Panc1 (cell line): Measurements from ENCODE around the gene PCDHA7. TPM values are rescaled to one million over a fixed set of nuclear protein-coding genes. Genes with fewer than 3 reads are reported as not detected.
"Not testable (repeated sequence)": the region's sequence is repeated elsewhere in the genome, so short reads cannot be mapped to it uniquely, and the experiment has no call there.

Source experiments
- ATAC-seq: fragments of 200-7000 bp; cut with Tn5 transposase; 2 replicates; pipeline ENCODE4 v1.9.1; 2020; ENCODE audit warnings: mild to moderate bottlenecking, moderate library complexity
- BruUV-seq: library from RNA; stranded (reverse); fragments of 400-500 nt; replicated peaks from 2 replicates; lab custom pipeline; 2021; lab: Mats Ljungman, UMichigan
- CTCF ChIA-PET: fragments of 300-600 bp; sonication (Branson Sonifier 250); formaldehyde crosslinking; loops from one replicate; lab custom pipeline; 2022; ENCODE audit warnings: antibody characterized with exemption; lab: Charles Lee
- POLR2A ChIA-PET: fragments of 300-600 bp; sonication (Branson Sonifier 250); formaldehyde crosslinking; loops from one replicate; lab custom pipeline; 2022; ENCODE audit warnings: antibody characterized with exemption; lab: Charles Lee
- DNase-seq: peaks from one replicate; pipeline ENCODE4 v3.0.0-alpha.2; 2010; ENCODE audit warnings: low read depth, low spot score
- H3K27ac ChIP-seq: 2 replicates; pipeline ENCODE4 v1.5.1; 2011; ENCODE audit warnings: mild to moderate bottlenecking, low read length, inconsistent platforms
- H3K27me3 ChIP-seq: fragments of 200-500 bp; sonication (Bioruptor generic); 2 replicates; pipeline ENCODE4 v1.6.0; 2014; ENCODE audit warnings: low read length, inconsistent platforms; ENCODE audit not compliant: control insufficient read depth, insufficient read depth
- H3K36me3 ChIP-seq: fragments of 200-500 bp; sonication (Bioruptor generic); 2 replicates; pipeline ENCODE4 v1.5.1; 2014; ENCODE audit warnings: inconsistent platforms, mild to moderate bottlenecking, low read length, moderate library complexity; ENCODE audit not compliant: control insufficient read depth, insufficient read depth
- H3K4me1 ChIP-seq: 2 replicates; pipeline ENCODE4 v1.5.1; 2011; ENCODE audit warnings: inconsistent platforms, mild to moderate bottlenecking, low read length, moderate library complexity; ENCODE audit not compliant: control insufficient read depth, insufficient read depth
- H3K4me3 ChIP-seq, 2 experiments: 2 replicates each; pipeline ENCODE4 v1.5.1; 2011 to 2012; ENCODE audit warnings: low read depth in 2 of 2, low read length in 2 of 2, mild to moderate bottlenecking in 2 of 2, inconsistent platforms in 1 of 2, moderate library complexity in 1 of 2
- H3K9me3 ChIP-seq: fragments of 200-500 bp; sonication (Bioruptor generic); 2 replicates; pipeline ENCODE4 v1.5.1; 2014; ENCODE audit warnings: low read depth, mild to moderate bottlenecking, inconsistent platforms, low read length, moderate library complexity; ENCODE audit not compliant: control insufficient read depth, insufficient read depth
- POLR2AphosphoS5 ChIP-seq: IDR thresholded peaks from 2 replicates; pipeline ENCODE4 v1.6.1; 2012; ENCODE audit warnings: mild to moderate bottlenecking, low read depth, low read length, moderate library complexity
- REST ChIP-seq, 2 experiments: IDR thresholded peaks; 2 replicates each; pipeline ENCODE4 v1.6.1; 2011 to 2012; ENCODE audit warnings: low read depth in 2 of 2, control low read depth in 1 of 2, low read length in 1 of 2, mild to moderate bottlenecking in 1 of 2, moderate library complexity in 1 of 2; ENCODE audit not compliant: insufficient read depth in 1 of 2
- SIN3A ChIP-seq: IDR thresholded peaks from 2 replicates; pipeline ENCODE4 v1.6.1; 2012; ENCODE audit warnings: low read depth, mild to moderate bottlenecking, low read length, moderate library complexity, borderline replicate concordance; ENCODE audit not compliant: insufficient read depth
- TCF7L2 ChIP-seq: IDR thresholded peaks from 2 replicates; pipeline ENCODE4 v1.6.1; 2011; ENCODE audit warnings: mild to moderate bottlenecking, low read depth, low read length, inconsistent platforms
- in situ Hi-C: cut with HindIII; loops from 2 replicates; pipeline ENCODE4 v1.10.0; 2016; ENCODE audit warnings: low sequenced_read_pairs, low pct_unique_long_range_greater_than_20kb
- intact Hi-C: fragments of 100-400 bp; cut with micrococcal nuclease; formaldehyde crosslinking; loops from one replicate; pipeline ENCODE4 v1.10.0; 2022; ENCODE audit not compliant: unreplicated experiment
- total RNA-seq: library from RNA; stranded (reverse); gene quantifications from one replicate; pipeline ENCODE4 v1.2.1, GENCODE V29; 2021; ENCODE audit not compliant: unreplicated experiment
- TF ChIP-seq, protein P1 (sequence below): fragments of 450-650 bp; IDR thresholded peaks from 2 replicates; pipeline ENCODE4 v1.5.1; 2017; ENCODE audit warnings: mild to moderate bottlenecking

The PCDHA7 gene
- total RNA-seq, 1 experiment from 2014 or later, result 0.15 TPM

DNA sequence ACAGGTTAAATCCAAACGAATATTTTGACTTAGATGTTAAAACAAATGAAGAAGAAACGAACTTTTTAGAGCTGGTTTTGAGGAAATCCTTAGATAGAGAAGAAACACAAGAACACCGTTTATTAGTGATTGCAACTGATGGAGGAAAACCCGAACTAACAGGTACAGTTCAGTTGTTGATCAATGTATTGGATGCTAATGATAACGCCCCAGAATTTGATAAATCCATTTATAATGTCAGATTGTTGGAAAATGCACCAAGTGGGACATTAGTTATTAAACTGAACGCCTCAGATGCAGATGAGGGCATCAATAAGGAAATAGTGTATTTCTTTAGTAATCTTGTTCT is 11.8 kb upstream of the PCDHA7 start:
- DNase-seq, result no peak
- no peaks in the 10 kb centered on the region for H3K27me3 ChIP-seq
- no peak overlapping the region for H3K4me3 ChIP-seq
- TF ChIP-seq, protein P1, sequence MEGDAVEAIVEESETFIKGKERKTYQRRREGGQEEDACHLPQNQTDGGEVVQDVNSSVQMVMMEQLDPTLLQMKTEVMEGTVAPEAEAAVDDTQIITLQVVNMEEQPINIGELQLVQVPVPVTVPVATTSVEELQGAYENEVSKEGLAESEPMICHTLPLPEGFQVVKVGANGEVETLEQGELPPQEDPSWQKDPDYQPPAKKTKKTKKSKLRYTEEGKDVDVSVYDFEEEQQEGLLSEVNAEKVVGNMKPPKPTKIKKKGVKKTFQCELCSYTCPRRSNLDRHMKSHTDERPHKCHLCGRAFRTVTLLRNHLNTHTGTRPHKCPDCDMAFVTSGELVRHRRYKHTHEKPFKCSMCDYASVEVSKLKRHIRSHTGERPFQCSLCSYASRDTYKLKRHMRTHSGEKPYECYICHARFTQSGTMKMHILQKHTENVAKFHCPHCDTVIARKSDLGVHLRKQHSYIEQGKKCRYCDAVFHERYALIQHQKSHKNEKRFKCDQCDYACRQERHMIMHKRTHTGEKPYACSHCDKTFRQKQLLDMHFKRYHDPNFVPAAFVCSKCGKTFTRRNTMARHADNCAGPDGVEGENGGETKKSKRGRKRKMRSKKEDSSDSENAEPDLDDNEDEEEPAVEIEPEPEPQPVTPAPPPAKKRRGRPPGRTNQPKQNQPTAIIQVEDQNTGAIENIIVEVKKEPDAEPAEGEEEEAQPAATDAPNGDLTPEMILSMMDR, result peak; percentile 20; the same call in 1 of the 2 replicates
- TF ChIP-seq REST (IDR thresholded peaks at IDR 0.05; ENCODE audit: insufficient read depth in 1 of 2, low read depth in 2 of 2, low read length in 1 of 2), result no peak
- POLR2A ChIA-PET, result no interaction called here
- no TSS peak for BruUV-seq
- H3K27ac ChIP-seq, result no peak overlapping the region
- in situ Hi-C loops, result no loop called here
- H3K9me3 ChIP-seq, result 0 out of 2 replicates have a peak, but pooled peaks cover 6% of the 10 kb centered on the region
- CTCF ChIA-PET, result no interaction called here
- H3K36me3 ChIP-seq, result no peaks in the 10 kb centered on the region
- no peak for ATAC-seq
- intact Hi-C loops, result no loop called here
- no peaks in the 10 kb centered on the region for H3K4me1 ChIP-seq

- POLR2A ChIA-PET, H3K27ac ChIP-seq, intact Hi-C loops, BruUV-seq, H3K4me1 ChIP-seq, CTCF ChIA-PET, H3K9me3 ChIP-seq, DNase-seq, H3K36me3 ChIP-seq, in situ Hi-C loops, H3K4me3 ChIP-seq, H3K27me3 ChIP-seq, ATAC-seq: not testable (repeated sequence)
These were observed 11.1 kb upstream of the PCDHA7 start for GRCh38 chr5:140822969-140823368.

DNA sequence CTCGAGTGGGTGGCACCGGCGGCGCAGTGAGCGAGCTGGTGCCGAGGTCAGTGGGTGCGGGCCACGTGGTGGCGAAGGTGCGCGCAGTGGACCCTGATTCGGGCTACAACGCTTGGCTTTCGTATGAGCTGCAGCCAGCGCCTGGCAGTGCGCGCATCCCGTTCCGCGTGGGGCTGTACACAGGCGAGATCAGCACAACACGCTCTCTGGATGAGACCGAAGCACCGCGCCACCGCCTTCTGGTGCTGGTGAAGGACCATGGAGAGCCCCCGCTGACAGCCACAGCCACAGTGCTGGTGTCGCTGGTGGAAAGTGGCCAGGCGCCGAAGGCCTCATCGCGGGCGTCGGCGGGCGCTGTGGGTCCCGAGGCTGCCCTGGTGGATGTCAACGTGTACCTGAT is 10.6 kb upstream of the PCDHA7 start:
- in situ Hi-C loops (no loop called here), intact Hi-C loops (no loop called here)
- no TSS peak for BruUV-seq
- ChIA-PET CTCF (no interaction called here), POLR2A (no interaction called here)
- DNase-seq (no peak), ATAC-seq (no peak)
- no peak overlapping the region for H3K4me3 ChIP-seq
- 0 out of 2 replicates have a peak, but pooled peaks cover 6% of the 10 kb centered on the region for H3K9me3 ChIP-seq
- TF ChIP-seq REST (IDR thresholded peaks at IDR 0.05; ENCODE audit: insufficient read depth in 1 of 2, low read depth in 2 of 2, low read length in 1 of 2), result no peak
- no peak for TF ChIP-seq POLR2AphosphoS5
- TF ChIP-seq TCF7L2, result no peak
- TF ChIP-seq, protein P1, result no peak
- no peak for TF ChIP-seq SIN3A
- no peaks in the 10 kb centered on the region for H3K4me1 ChIP-seq
- H3K27me3 ChIP-seq, result no peaks in the 10 kb centered on the region
- no peaks in the 10 kb centered on the region for H3K36me3 ChIP-seq
- H3K27ac ChIP-seq, result no peak overlapping the region
